IMR-90 (cell line): Measurements from ENCODE around the gene DOCK4. TPM values are rescaled to one million over a fixed set of nuclear protein-coding genes. Genes with fewer than 3 reads are reported as not detected.

Experiments used
- ATAC-seq: fragments of 200-7000 bp; cut with Tn5 transposase; 2 replicates; pipeline ENCODE4 v1.9.1; 2020; ENCODE audit warnings: low read depth, mild to moderate bottlenecking, moderate library complexity
- BruUV-seq: library from RNA; stranded (reverse); fragments of 400-500 nt; replicated peaks from 2 replicates; lab custom pipeline; 2021; lab: Mats Ljungman, UMichigan
- CTCF ChIA-PET: fragments of 300-600 bp; formaldehyde crosslinking; extraction: SDS; loops from one replicate; lab custom pipeline; 2021; ENCODE audit warnings: antibody characterized with exemption; lab: Yijun Ruan, JAX
- POLR2A ChIA-PET: fragments of 300-600 bp; sonication (Branson Sonifier 250); formaldehyde crosslinking; loops from one replicate; lab custom pipeline; 2022; ENCODE audit warnings: antibody characterized with exemption; ENCODE audit not compliant: unreplicated experiment; lab: Charles Lee
- DNase-seq: peaks from one replicate; pipeline ENCODE4 v3.0.0; 2013
- H2AFZ ChIP-seq: replicated peaks from 2 replicates; pipeline ENCODE3; 2013; ENCODE audit warnings: low read length, mild to moderate bottlenecking; ENCODE audit not compliant: poor library complexity
- H2AK5ac ChIP-seq: 2 replicates; pipeline ENCODE4 v1.6.1; 2013; ENCODE audit warnings: low read depth, low read length, inconsistent platforms
- H2AK9ac ChIP-seq: replicated peaks from 2 replicates; pipeline ENCODE3; 2013; ENCODE audit warnings: mild to moderate bottlenecking, low read depth, low read length, moderate library complexity; ENCODE audit not compliant: poor library complexity
- H2BK120ac ChIP-seq: 2 replicates; pipeline ENCODE4 v1.6.1; 2013; ENCODE audit warnings: low read depth, low read length, inconsistent platforms
- H2BK15ac ChIP-seq: 3 replicates; pipeline ENCODE4 v1.6.1; 2013; ENCODE audit warnings: low read depth, low read length, inconsistent platforms
- H2BK20ac ChIP-seq: 2 replicates; pipeline ENCODE4 v1.6.1; 2013; ENCODE audit warnings: low read depth, mild to moderate bottlenecking, inconsistent platforms, low read length, moderate library complexity
- H2BK5ac ChIP-seq: 2 replicates; pipeline ENCODE4 v1.6.1; 2013; ENCODE audit warnings: mild to moderate bottlenecking, low read depth, low read length, inconsistent platforms; ENCODE audit not compliant: poor library complexity, severe bottlenecking
- H3K14ac ChIP-seq: replicated peaks from 2 replicates; pipeline ENCODE4 v1.6.1; 2013; ENCODE audit warnings: low read depth, low read length, inconsistent platforms
- H3K18ac ChIP-seq: 2 replicates; pipeline ENCODE4 v1.6.1; 2013; ENCODE audit warnings: low read depth, low read length, control low read depth
- H3K23ac ChIP-seq: 2 replicates; pipeline ENCODE4 v1.6.1; 2013; ENCODE audit warnings: low read depth, low read length, inconsistent platforms
- H3K27ac ChIP-seq: 2 replicates; pipeline ENCODE4 v1.5.1; 2013; ENCODE audit warnings: mild to moderate bottlenecking, control low read depth, low read length; ENCODE audit not compliant: insufficient read depth
- H3K27me3 ChIP-seq: 2 replicates; pipeline ENCODE4 v1.6.1; 2013; ENCODE audit warnings: low read length; ENCODE audit not compliant: control insufficient read depth, insufficient read depth
- H3K36me3 ChIP-seq: 2 replicates; pipeline ENCODE4 v1.6.1; 2013; ENCODE audit warnings: low read length, mixed read lengths; ENCODE audit not compliant: control insufficient read depth, insufficient read depth
- H3K4ac ChIP-seq: 2 replicates; pipeline ENCODE4 v1.6.1; 2013; ENCODE audit warnings: low read depth, low read length, inconsistent platforms
- H3K4me1 ChIP-seq: 2 replicates; pipeline ENCODE4 v1.6.1; 2013; ENCODE audit warnings: low read length, mixed read lengths; ENCODE audit not compliant: control insufficient read depth, insufficient read depth
- H3K4me2 ChIP-seq: 2 replicates; pipeline ENCODE4 v1.6.1; 2013; ENCODE audit warnings: low read depth, mild to moderate bottlenecking, control low read depth, low read length, moderate library complexity
- H3K4me3 ChIP-seq: 2 replicates; pipeline ENCODE4 v1.5.1; 2013; ENCODE audit warnings: low read depth, mild to moderate bottlenecking, control low read depth, low read length, moderate library complexity; ENCODE audit not compliant: insufficient read depth
- H3K56ac ChIP-seq: 2 replicates; pipeline ENCODE4 v1.6.1; 2013; ENCODE audit warnings: low read length, inconsistent platforms; ENCODE audit not compliant: insufficient read depth; ENCODE audit errors: extremely low read depth
- H3K79me1 ChIP-seq, 2 experiments: 2 replicates each; pipeline ENCODE4 v1.6.1; 2013; ENCODE audit warnings: low read length in 2 of 2, inconsistent platforms in 1 of 2, low read depth in 1 of 2
- H3K9ac ChIP-seq: 2 replicates; pipeline ENCODE4 v1.6.1; 2013; ENCODE audit warnings: low read depth, low read length, control low read depth
- H3K9me1 ChIP-seq: 2 replicates; pipeline ENCODE4 v1.6.1; 2013; ENCODE audit warnings: low read length, inconsistent platforms; ENCODE audit not compliant: insufficient read depth
- H3K9me3 ChIP-seq: 2 replicates; pipeline ENCODE4 v1.6.1; 2013; ENCODE audit warnings: low read length; ENCODE audit not compliant: control insufficient read depth, insufficient read depth
- H4K20me1 ChIP-seq: 2 replicates; pipeline ENCODE4 v1.6.1; 2013; ENCODE audit warnings: low read length, inconsistent platforms; ENCODE audit not compliant: insufficient read depth
- H4K5ac ChIP-seq: 2 replicates; pipeline ENCODE4 v1.6.1; 2013; ENCODE audit warnings: mild to moderate bottlenecking, low read depth, low read length, control low read depth
- H4K8ac ChIP-seq, 2 experiments: 2 replicates each; pipeline ENCODE4 v1.6.1; 2013; ENCODE audit warnings: low read depth in 2 of 2, low read length in 2 of 2, control low read depth in 1 of 2, inconsistent platforms in 1 of 2
- H4K91ac ChIP-seq: 2 replicates; pipeline ENCODE4 v1.6.1; 2013; ENCODE audit warnings: low read depth, low read length, inconsistent platforms; ENCODE audit not compliant: insufficient read depth
- FOS ChIP-seq: fragments of 150-350 bp; IDR thresholded peaks from 2 replicates; pipeline ENCODE4 v1.6.1; 2016; ENCODE audit warnings: low read depth, low read length
- MAZ ChIP-seq: IDR thresholded peaks from 2 replicates; pipeline ENCODE4 v1.6.1; 2012; ENCODE audit warnings: low read depth, mild to moderate bottlenecking, low read length, improper control_type of control experiment, moderate library complexity, borderline replicate concordance
- POLR2A ChIP-seq: IDR thresholded peaks from 2 replicates; pipeline ENCODE4 v1.6.1; 2012; ENCODE audit warnings: mild to moderate bottlenecking, low read depth, low read length
- RFX5 ChIP-seq: IDR thresholded peaks from 2 replicates; pipeline ENCODE4 v1.8.0; 2012; ENCODE audit warnings: low read depth, mild to moderate bottlenecking, low read length, moderate library complexity
- WGBS, 2 experiments: methylation state at CpG; one replicate each; pipeline versions ENCODE4 v1.1.5 to v1.1.7; 2013; ENCODE audit warnings: missing lambda C conversion rate in 2 of 2; ENCODE audit not compliant: insufficient read length in 1 of 2; ENCODE audit errors: extremely low coverage in 2 of 2; 5-methylcytosine and 5-hydroxymethylcytosine counted together
- dilution Hi-C: fragments of 300-500 bp; cut with HindIII; formaldehyde crosslinking; loops from one replicate; pipeline ENCODE4 v1.14.3; 2018; ENCODE audit warnings: low sequenced_read_pairs; ENCODE audit not compliant: unreplicated experiment
- in situ Hi-C: fragments of 300-500 bp; cut with MboI; formaldehyde crosslinking; loops from 3 replicates; pipeline ENCODE4 v1.14.3; 2019; ENCODE audit warnings: low sequenced_read_pairs, inconsistent platforms, mixed read lengths
- intact Hi-C: fragments of 100-400 bp; cut with micrococcal nuclease; formaldehyde crosslinking; loops from 2 replicates; pipeline ENCODE4 v1.10.0; 2022
- polyA plus RNA-seq, 3 experiments: library from polyadenylated mRNA; depleted of rRNA; stranded (reverse); fragments of >200 nt; gene quantifications; 2 replicates each; pipeline ENCODE4 v1.2.3, GENCODE V29; 2012; ENCODE audit warnings: low replicate concordance in 1 of 3
- total RNA-seq: library from RNA; depleted of rRNA; stranded (reverse); fragments of >200 nt; gene quantifications from 2 replicates; pipeline ENCODE4 v1.2.3, GENCODE V29; 2012

Gene DOCK4
- total and polyA plus RNA-seq, 2 of the 4 experiments (the other 2 are of a cell fraction) = 4.4 to 12.2 TPM

GRCh38 chr7:112214883-112215282, 8.7 kb upstream of the DOCK4 start:
- H4K5ac ChIP-seq = no peak overlapping the region
- DNase-seq = no peak
- H3K27me3 ChIP-seq = no peaks in the 10 kb centered on the region
- H3K36me3 ChIP-seq = no peaks in the 10 kb centered on the region
- H2AFZ ChIP-seq = no peak overlapping the region
- in situ Hi-C loops = loop anchor here (25.0 kb wide), 1 partner anchor 453 kb away; no protein-coding TSS in a partner anchor
- H3K18ac ChIP-seq = no peak overlapping the region
- H4K91ac ChIP-seq = no peak overlapping the region
- ChIA-PET POLR2A (no interaction called here), CTCF (interaction anchor here (0.6 to 1.3 kb wide), 2 partner anchors 10 to 165 kb away, joined by 3 to 4 read pairs; no protein-coding TSS in a partner anchor)
- no peaks in the 10 kb centered on the region for H3K9me3 ChIP-seq
- ATAC-seq = no peak
- no peak overlapping the region for H3K14ac ChIP-seq
- H3K4me3 ChIP-seq = no peak overlapping the region
- peaks cover 25 to 56% of the 10 kb centered on the region in 2 experiments for H3K79me1 ChIP-seq
- no peak overlapping the region for H3K4ac ChIP-seq
- BruUV-seq = no TSS peak
- no peak for TF ChIP-seq FOS
- TF ChIP-seq POLR2A = no peak
- TF ChIP-seq MAZ = no peak
- no peak for TF ChIP-seq RFX5
- no peak overlapping the region for H3K23ac ChIP-seq
- intact Hi-C loops = no loop called here
- H2BK20ac ChIP-seq = no peak overlapping the region
- no peak overlapping the region for H2BK15ac ChIP-seq
- WGBS, 2 experiments = 75% methylated on average over 1 of the region's 2 CpGs; no CpG with 5 or more reads in 1 of the 2 experiments
- peaks cover 10% of the 10 kb centered on the region for H3K4me1 ChIP-seq
- no peak overlapping the region for H2BK5ac ChIP-seq
- H3K9ac ChIP-seq = no peak overlapping the region
- no peak overlapping the region for H3K4me2 ChIP-seq
- peaks cover 13% of the 10 kb centered on the region; the same call in 1 of the 2 replicates for H4K20me1 ChIP-seq
- no peak overlapping the region for H2BK120ac ChIP-seq
- no peak overlapping the region for H3K27ac ChIP-seq
- no peak overlapping the region for H3K56ac ChIP-seq
- H2AK9ac ChIP-seq = no peak overlapping the region
- dilution Hi-C loops = no loop called here
- H4K8ac ChIP-seq = no peak overlapping the region
- peaks cover 11% of the 10 kb centered on the region for H3K9me1 ChIP-seq
- H2AK5ac ChIP-seq = no peak overlapping the region
